HEK293T (cell line): ENCODE results near the gene GYPC.

ENCODE experiments used
- ARNT ChIP-seq: fragments of 450-650 bp; IDR thresholded peaks from 2 replicates; pipeline ENCODE4 v1.6.1; 2017; ENCODE audit warnings: mild to moderate bottlenecking
- BHLHE40 ChIP-seq: fragments of 450-650 bp; IDR thresholded peaks from 2 replicates; pipeline ENCODE4 v1.6.1; 2016; ENCODE audit warnings: mild to moderate bottlenecking, moderate library complexity, borderline replicate concordance
- ELF4 ChIP-seq: fragments of 450-650 bp; IDR thresholded peaks from 2 replicates; pipeline ENCODE4 v1.6.1; 2017; ENCODE audit warnings: antibody characterized with exemption
- FOXK2 ChIP-seq: fragments of 450-650 bp; IDR thresholded peaks from 2 replicates; pipeline ENCODE4 v1.6.1; 2016; ENCODE audit warnings: mild to moderate bottlenecking
- FOXM1 ChIP-seq: fragments of 450-650 bp; IDR thresholded peaks from 2 replicates; pipeline ENCODE4 v1.6.1; 2017; ENCODE audit warnings: mild to moderate bottlenecking, borderline replicate concordance
- HDGF ChIP-seq: fragments of 450-650 bp; IDR thresholded peaks from 2 replicates; pipeline ENCODE4 v1.6.1; 2017; ENCODE audit warnings: antibody characterized with exemption, borderline replicate concordance
- LEF1 ChIP-seq: fragments of 450-650 bp; IDR thresholded peaks from 2 replicates; pipeline ENCODE4 v1.6.1; 2017; ENCODE audit warnings: mild to moderate bottlenecking, borderline replicate concordance
- NFRKB ChIP-seq: fragments of 450-650 bp; IDR thresholded peaks from 2 replicates; pipeline ENCODE4 v1.6.1; 2016; ENCODE audit warnings: mild to moderate bottlenecking, moderate library complexity
- SP1 ChIP-seq: fragments of 450-650 bp; IDR thresholded peaks from 2 replicates; pipeline ENCODE4 v1.6.1; 2017
- SUZ12 ChIP-seq: fragments of 450-650 bp; IDR thresholded peaks from 2 replicates; pipeline ENCODE4 v1.6.1; 2016; ENCODE audit warnings: mild to moderate bottlenecking
- TARDBP ChIP-seq: fragments of 450-650 bp; IDR thresholded peaks from 2 replicates; pipeline ENCODE4 v1.6.1; 2016
- ZNF384 ChIP-seq: fragments of 450-650 bp; IDR thresholded peaks from 2 replicates; pipeline ENCODE4 v1.6.1; 2016
- TF ChIP-seq, protein P1 (sequence below): fragments of 450-650 bp; IDR thresholded peaks from 2 replicates; pipeline ENCODE4 v1.6.1; 2016

DNA sequence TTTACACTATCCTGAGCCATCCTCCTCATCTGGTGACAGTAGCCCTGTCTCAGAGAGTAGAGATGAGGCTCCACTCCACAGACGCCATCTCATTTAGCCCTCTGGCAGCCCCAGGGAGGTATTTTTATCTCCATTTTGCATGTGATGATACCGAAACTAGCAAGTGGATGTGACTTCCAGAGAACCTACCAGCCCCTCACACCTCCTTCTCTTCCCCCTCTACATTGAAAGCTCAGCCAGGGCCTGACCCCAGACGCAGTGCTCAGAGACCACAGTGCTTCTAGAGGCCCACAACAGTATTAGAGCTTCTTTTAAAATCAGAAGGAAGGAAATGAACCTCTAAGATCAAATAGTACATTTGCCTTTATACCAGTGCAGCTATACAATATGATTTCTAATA, 8.3 kb downstream of the GYPC start:
- TF ChIP-seq HDGF (no peak), NFRKB (no peak), ARNT (no peak), FOXM1 (no peak), LEF1 (no peak), TARDBP (no peak), SP1 (no peak), BHLHE40 (no peak), ELF4 (no peak), FOXK2 (no peak), ZNF384 (no peak), SUZ12 (no peak)
- TF ChIP-seq, protein P1, sequence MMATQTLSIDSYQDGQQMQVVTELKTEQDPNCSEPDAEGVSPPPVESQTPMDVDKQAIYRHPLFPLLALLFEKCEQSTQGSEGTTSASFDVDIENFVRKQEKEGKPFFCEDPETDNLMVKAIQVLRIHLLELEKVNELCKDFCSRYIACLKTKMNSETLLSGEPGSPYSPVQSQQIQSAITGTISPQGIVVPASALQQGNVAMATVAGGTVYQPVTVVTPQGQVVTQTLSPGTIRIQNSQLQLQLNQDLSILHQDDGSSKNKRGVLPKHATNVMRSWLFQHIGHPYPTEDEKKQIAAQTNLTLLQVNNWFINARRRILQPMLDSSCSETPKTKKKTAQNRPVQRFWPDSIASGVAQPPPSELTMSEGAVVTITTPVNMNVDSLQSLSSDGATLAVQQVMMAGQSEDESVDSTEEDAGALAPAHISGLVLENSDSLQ, result no peak
